ENCODE results near the gene TANC1.

DNA sequence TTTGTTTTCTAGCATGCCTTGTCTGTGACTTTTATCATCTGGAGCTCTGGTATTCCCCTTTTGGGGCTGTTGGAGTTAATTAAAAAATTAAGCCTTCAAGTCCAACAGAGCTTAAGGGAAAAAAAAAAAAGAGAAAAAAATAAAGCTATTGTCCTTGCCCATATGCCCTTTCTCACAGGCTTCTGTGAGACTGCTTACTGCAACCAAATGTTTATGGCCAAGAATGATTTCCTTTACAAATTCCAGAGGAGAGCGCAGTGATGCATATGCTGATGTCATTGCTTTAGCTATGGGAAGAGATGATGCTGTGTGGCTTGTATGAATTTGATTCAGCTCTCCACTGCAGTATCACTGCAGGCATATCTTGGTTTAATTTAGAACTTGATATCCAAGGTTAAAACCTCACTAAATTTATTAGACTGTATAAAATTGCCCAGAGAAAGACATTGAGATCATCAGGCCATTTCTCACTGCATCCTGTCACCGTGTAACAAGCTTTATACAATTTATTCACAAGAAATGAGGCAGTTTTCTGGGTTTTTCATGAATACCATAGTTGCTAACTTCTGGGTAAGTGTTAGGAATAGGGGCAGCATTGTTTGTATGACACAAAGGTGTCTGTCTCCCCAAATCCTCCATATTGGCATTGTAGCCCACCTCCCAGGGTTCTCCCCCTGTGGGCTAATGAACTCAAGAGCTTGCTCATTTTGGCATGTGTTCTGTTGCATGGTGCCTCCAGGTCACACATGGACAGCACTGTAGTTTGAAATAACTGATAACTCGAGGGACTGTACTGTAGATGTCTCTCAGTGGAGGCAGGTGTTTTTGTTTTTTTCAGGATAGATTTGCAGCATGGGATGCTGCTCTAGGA lies 85.0 kb downstream of the TANC1 start:
- TF ChIP-seq, protein P1, sequence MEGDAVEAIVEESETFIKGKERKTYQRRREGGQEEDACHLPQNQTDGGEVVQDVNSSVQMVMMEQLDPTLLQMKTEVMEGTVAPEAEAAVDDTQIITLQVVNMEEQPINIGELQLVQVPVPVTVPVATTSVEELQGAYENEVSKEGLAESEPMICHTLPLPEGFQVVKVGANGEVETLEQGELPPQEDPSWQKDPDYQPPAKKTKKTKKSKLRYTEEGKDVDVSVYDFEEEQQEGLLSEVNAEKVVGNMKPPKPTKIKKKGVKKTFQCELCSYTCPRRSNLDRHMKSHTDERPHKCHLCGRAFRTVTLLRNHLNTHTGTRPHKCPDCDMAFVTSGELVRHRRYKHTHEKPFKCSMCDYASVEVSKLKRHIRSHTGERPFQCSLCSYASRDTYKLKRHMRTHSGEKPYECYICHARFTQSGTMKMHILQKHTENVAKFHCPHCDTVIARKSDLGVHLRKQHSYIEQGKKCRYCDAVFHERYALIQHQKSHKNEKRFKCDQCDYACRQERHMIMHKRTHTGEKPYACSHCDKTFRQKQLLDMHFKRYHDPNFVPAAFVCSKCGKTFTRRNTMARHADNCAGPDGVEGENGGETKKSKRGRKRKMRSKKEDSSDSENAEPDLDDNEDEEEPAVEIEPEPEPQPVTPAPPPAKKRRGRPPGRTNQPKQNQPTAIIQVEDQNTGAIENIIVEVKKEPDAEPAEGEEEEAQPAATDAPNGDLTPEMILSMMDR (optimal IDR thresholded peaks at IDR 0.05 in 1 of 3, IDR thresholded peaks at IDR 0.05 in 1 of 3, conservative IDR thresholded peaks at IDR 0.05 in 1 of 3; ENCODE audit: extremely low read depth in 1 of 3, insufficient read depth in 2 of 3, low read length in 3 of 3), result no peak
- no peak for TF ChIP-seq EZH2 (IDR thresholded peaks at IDR 0.05; ENCODE audit: low read length)
